ENCODE results near the gene BRD3OS. TPM values are rescaled to one million over a fixed set of nuclear protein-coding genes. Genes with fewer than 3 reads are reported as not detected.

BRD3OS gene
- total and polyA plus RNA-seq, 2 experiments from 2014 or later = 9.2 to 16.0 TPM

- H3K4me3 Mint-ChIP-seq = no peak overlapping the region
These were observed 14.7 kb upstream of the BRD3OS start for GRCh38 chr9:134010310-134011173.

More at GRCh38 chr9:134010310-134011173, 14.7 kb upstream of the BRD3OS start:
- Mint-ChIP-seq H3K27ac (no peak overlapping the region), H3K36me3 (ENCODE audit: low read depth) (peaks cover 22% of the 10 kb centered on the region), H3K27me3 (ENCODE audit: insufficient read depth, low read depth, poor library complexity) (peaks cover 16% of the 10 kb centered on the region), H3K9me3 (peaks cover 35% of the 10 kb centered on the region), H3K4me1 (no peaks in the 10 kb centered on the region)
- H3K4me3 ChIP-seq = no peak overlapping the region
- no peaks in the 10 kb centered on the region for H3K27me3 ChIP-seq (ENCODE audit: insufficient read depth)
- H2AFZ ChIP-seq = no peak overlapping the region
- no peaks in the 10 kb centered on the region for H3K9me2 ChIP-seq (ENCODE audit: insufficient read depth)
- no peak for ATAC-seq
- DNase-seq (ENCODE audit: low spot score) = no peak
- H3K4me1 ChIP-seq (ENCODE audit: insufficient read depth) = no peaks in the 10 kb centered on the region
- no peaks in the 10 kb centered on the region for H4K20me1 ChIP-seq (replicated peaks; ENCODE audit: insufficient read depth)
- no peak overlapping the region for H3K4me2 ChIP-seq
- H3K36me3 ChIP-seq (ENCODE audit: insufficient read depth) = no peaks in the 10 kb centered on the region
- H3K79me2 ChIP-seq (replicated peaks; ENCODE audit: insufficient read depth) = no peaks in the 10 kb centered on the region
- TF ChIP-seq JUNB (IDR thresholded peaks at IDR 0.05; ENCODE audit: unreplicated experiment) (no peak), EZH2 (IDR thresholded peaks at IDR 0.05; ENCODE audit: low read depth, unreplicated experiment) (no peak), ZNF331 (CRISPR knock-in tag; IDR thresholded peaks at IDR 0.05; ENCODE audit: low read depth) (no peak), NANOG (IDR thresholded peaks at IDR 0.05; ENCODE audit: borderline replicate concordance) (no peak), CREB1 (CRISPR knock-in tag; IDR thresholded peaks at IDR 0.05; ENCODE audit: low read depth) (no peak), CTCF (conservative IDR thresholded peaks at IDR 0.05; ENCODE audit: low read depth in 2 of 2) (no peak), EZH2phosphoT487 (IDR thresholded peaks at IDR 0.05; ENCODE audit: unreplicated experiment) (no peak), ZNF462 (CRISPR knock-in tag; IDR thresholded peaks at IDR 0.05) (no peak), ETS1 (IDR thresholded peaks at IDR 0.05) (no peak), ZNF114 (CRISPR knock-in tag; IDR thresholded peaks at IDR 0.05) (no peak), REST (IDR thresholded peaks at IDR 0.05; ENCODE audit: unreplicated experiment) (no peak)
- no peak overlapping the region for H3K27ac ChIP-seq (ENCODE audit: low read depth)
- no peaks in the 10 kb centered on the region for H3F3A ChIP-seq (replicated peaks; ENCODE audit: low read depth)
